Panc1 (cell line): ENCODE results near the gene COQ5. TPM values are rescaled to one million over a fixed set of nuclear protein-coding genes. Genes with fewer than 3 reads are reported as not detected.
A peak's percentile ranks its signal among the peaks of the same experiment; 100 is the strongest.
"Not testable (repeated sequence)": the region's sequence is repeated elsewhere in the genome, so short reads cannot be mapped to it uniquely, and the experiment has no call there.

Experiments
- ATAC-seq: fragments of 200-7000 bp; cut with Tn5 transposase; 2 replicates; pipeline ENCODE4 v1.9.1; 2020; ENCODE audit warnings: mild to moderate bottlenecking, moderate library complexity
- BruUV-seq: library from RNA; stranded (reverse); fragments of 400-500 nt; replicated peaks from 2 replicates; lab custom pipeline; 2021; lab: Mats Ljungman, UMichigan
- CTCF ChIA-PET: fragments of 300-600 bp; sonication (Branson Sonifier 250); formaldehyde crosslinking; loops from one replicate; lab custom pipeline; 2022; ENCODE audit warnings: antibody characterized with exemption; lab: Charles Lee
- POLR2A ChIA-PET: fragments of 300-600 bp; sonication (Branson Sonifier 250); formaldehyde crosslinking; loops from one replicate; lab custom pipeline; 2022; ENCODE audit warnings: antibody characterized with exemption; lab: Charles Lee
- DNase-seq: peaks from one replicate; pipeline ENCODE4 v3.0.0-alpha.2; 2010; ENCODE audit warnings: low read depth, low spot score
- H3K27ac ChIP-seq: 2 replicates; pipeline ENCODE4 v1.5.1; 2011; ENCODE audit warnings: mild to moderate bottlenecking, low read length, inconsistent platforms
- H3K27me3 ChIP-seq: fragments of 200-500 bp; sonication (Bioruptor generic); 2 replicates; pipeline ENCODE4 v1.6.0; 2014; ENCODE audit warnings: low read length, inconsistent platforms; ENCODE audit not compliant: control insufficient read depth, insufficient read depth
- H3K36me3 ChIP-seq: fragments of 200-500 bp; sonication (Bioruptor generic); 2 replicates; pipeline ENCODE4 v1.5.1; 2014; ENCODE audit warnings: inconsistent platforms, mild to moderate bottlenecking, low read length, moderate library complexity; ENCODE audit not compliant: control insufficient read depth, insufficient read depth
- H3K4me1 ChIP-seq: 2 replicates; pipeline ENCODE4 v1.5.1; 2011; ENCODE audit warnings: inconsistent platforms, mild to moderate bottlenecking, low read length, moderate library complexity; ENCODE audit not compliant: control insufficient read depth, insufficient read depth
- H3K4me3 ChIP-seq, 2 experiments: 2 replicates each; pipeline ENCODE4 v1.5.1; 2011 to 2012; ENCODE audit warnings: low read depth in 2 of 2, low read length in 2 of 2, mild to moderate bottlenecking in 2 of 2, inconsistent platforms in 1 of 2, moderate library complexity in 1 of 2
- H3K9me3 ChIP-seq: fragments of 200-500 bp; sonication (Bioruptor generic); 2 replicates; pipeline ENCODE4 v1.5.1; 2014; ENCODE audit warnings: low read depth, mild to moderate bottlenecking, inconsistent platforms, low read length, moderate library complexity; ENCODE audit not compliant: control insufficient read depth, insufficient read depth
- CTCF ChIP-seq: fragments of 450-650 bp; IDR thresholded peaks from 2 replicates; pipeline ENCODE4 v1.5.1; 2017; ENCODE audit warnings: mild to moderate bottlenecking
- POLR2AphosphoS5 ChIP-seq: IDR thresholded peaks from 2 replicates; pipeline ENCODE4 v1.6.1; 2012; ENCODE audit warnings: mild to moderate bottlenecking, low read depth, low read length, moderate library complexity
- REST ChIP-seq, 2 experiments: IDR thresholded peaks; 2 replicates each; pipeline ENCODE4 v1.6.1; 2011 to 2012; ENCODE audit warnings: low read depth in 2 of 2, control low read depth in 1 of 2, low read length in 1 of 2, mild to moderate bottlenecking in 1 of 2, moderate library complexity in 1 of 2; ENCODE audit not compliant: insufficient read depth in 1 of 2
- SIN3A ChIP-seq: IDR thresholded peaks from 2 replicates; pipeline ENCODE4 v1.6.1; 2012; ENCODE audit warnings: low read depth, mild to moderate bottlenecking, low read length, moderate library complexity, borderline replicate concordance; ENCODE audit not compliant: insufficient read depth
- TCF7L2 ChIP-seq: IDR thresholded peaks from 2 replicates; pipeline ENCODE4 v1.6.1; 2011; ENCODE audit warnings: mild to moderate bottlenecking, low read depth, low read length, inconsistent platforms
- in situ Hi-C: cut with HindIII; loops from 2 replicates; pipeline ENCODE4 v1.10.0; 2016; ENCODE audit warnings: low sequenced_read_pairs, low pct_unique_long_range_greater_than_20kb
- intact Hi-C: fragments of 100-400 bp; cut with micrococcal nuclease; formaldehyde crosslinking; loops from one replicate; pipeline ENCODE4 v1.10.0; 2022; ENCODE audit not compliant: unreplicated experiment
- total RNA-seq: library from RNA; stranded (reverse); gene quantifications from one replicate; pipeline ENCODE4 v1.2.1, GENCODE V29; 2021; ENCODE audit not compliant: unreplicated experiment

The COQ5 gene
- total RNA-seq, 1 experiment from 2014 or later = 42.9 TPM

- ChIA-PET CTCF (no interaction called here), POLR2A (no interaction called here)
- Histone ChIP-seq H3K4me3 (no peak overlapping the region), H3K27me3 (no peaks in the 10 kb centered on the region), H3K4me1 (peaks cover 18% of the 10 kb centered on the region), H3K27ac (no peak overlapping the region), H3K36me3 (no peaks in the 10 kb centered on the region), H3K9me3 (no peaks in the 10 kb centered on the region)
- no peak for ATAC-seq
- BruUV-seq = no TSS peak
- intact Hi-C loops = no loop called here
- no peak for DNase-seq
- no peak for TF ChIP-seq REST (IDR thresholded peaks at IDR 0.05; ENCODE audit: insufficient read depth in 1 of 2, low read depth in 2 of 2, low read length in 1 of 2)
- no peak for TF ChIP-seq TCF7L2
- TF ChIP-seq SIN3A = no peak
- no peak for TF ChIP-seq CTCF
- TF ChIP-seq POLR2AphosphoS5 = no peak
- in situ Hi-C loops = no loop called here
Measured at GRCh38 chr12:120532701-120533238, 3.8 kb upstream of the COQ5 start.

GRCh38 chr12:120530418-120530761, 1.4 kb upstream of the COQ5 start:
- BruUV-seq, intact Hi-C loops, CTCF ChIA-PET, H3K9me3 ChIP-seq, H3K4me1 ChIP-seq, H3K36me3 ChIP-seq, H3K27me3 ChIP-seq, ATAC-seq, in situ Hi-C loops, DNase-seq: not testable (repeated sequence)
- Histone ChIP-seq H3K27ac (peak overlapping the region; percentile 96), H3K4me3 (peak overlapping the region in 1 of 2 experiments; percentile 63; a peak in 2 of 4 replicates)
- POLR2A ChIA-PET = interaction anchor here (0.6 kb wide), 1 partner anchor 226 kb away, joined by 3 read pairs; no protein-coding TSS in a partner anchor

- Histone ChIP-seq H3K36me3 (no peaks in the 10 kb centered on the region), H3K4me3 (peak overlapping the region; percentile 63 to 77), H3K27me3 (no peaks in the 10 kb centered on the region), H3K27ac (peak overlapping the region; percentile 96), H3K4me1 (peaks cover 8% of the 10 kb centered on the region), H3K9me3 (no peaks in the 10 kb centered on the region)
- ATAC-seq = peak; percentile 47
- intact Hi-C loops (no loop called here), in situ Hi-C loops (no loop called here)
- BruUV-seq = no TSS peak
- POLR2A ChIA-PET = interaction anchor here (0.6 to 1.2 kb wide), 2 partner anchors 67 to 225 kb away, joined by 3 to 5 read pairs; no protein-coding TSS in a partner anchor
- TF ChIP-seq TCF7L2 (no peak), POLR2AphosphoS5 (no peak), SIN3A (no peak), REST (IDR thresholded peaks at IDR 0.05; ENCODE audit: insufficient read depth in 1 of 2, low read depth in 2 of 2, low read length in 1 of 2) (no peak), CTCF (no peak)
- CTCF ChIA-PET = no interaction called here
- no peak for DNase-seq
Measured at GRCh38 chr12:120529641-120530417, 871 bp upstream of the COQ5 start.
